IMR-90 (cell line): Measurements from ENCODE around the gene IQGAP2. TPM values are rescaled to one million over a fixed set of nuclear protein-coding genes. Genes with fewer than 3 reads are reported as not detected.

ENCODE experiments used
- ATAC-seq: fragments of 200-7000 bp; cut with Tn5 transposase; 2 replicates; pipeline ENCODE4 v1.9.1; 2020; ENCODE audit warnings: low read depth, mild to moderate bottlenecking, moderate library complexity
- BruUV-seq: library from RNA; stranded (reverse); fragments of 400-500 nt; replicated peaks from 2 replicates; lab custom pipeline; 2021; lab: Mats Ljungman, UMichigan
- CTCF ChIA-PET: fragments of 300-600 bp; formaldehyde crosslinking; extraction: SDS; loops from one replicate; lab custom pipeline; 2021; ENCODE audit warnings: antibody characterized with exemption; lab: Yijun Ruan, JAX
- POLR2A ChIA-PET: fragments of 300-600 bp; sonication (Branson Sonifier 250); formaldehyde crosslinking; loops from one replicate; lab custom pipeline; 2022; ENCODE audit warnings: antibody characterized with exemption; ENCODE audit not compliant: unreplicated experiment; lab: Charles Lee
- DNase-seq: peaks from one replicate; pipeline ENCODE4 v3.0.0; 2013
- H2AFZ ChIP-seq: replicated peaks from 2 replicates; pipeline ENCODE3; 2013; ENCODE audit warnings: low read length, mild to moderate bottlenecking; ENCODE audit not compliant: poor library complexity
- H2AK5ac ChIP-seq: 2 replicates; pipeline ENCODE4 v1.6.1; 2013; ENCODE audit warnings: low read depth, low read length, inconsistent platforms
- H2AK9ac ChIP-seq: replicated peaks from 2 replicates; pipeline ENCODE3; 2013; ENCODE audit warnings: mild to moderate bottlenecking, low read depth, low read length, moderate library complexity; ENCODE audit not compliant: poor library complexity
- H2BK120ac ChIP-seq: 2 replicates; pipeline ENCODE4 v1.6.1; 2013; ENCODE audit warnings: low read depth, low read length, inconsistent platforms
- H2BK15ac ChIP-seq: 3 replicates; pipeline ENCODE4 v1.6.1; 2013; ENCODE audit warnings: low read depth, low read length, inconsistent platforms
- H2BK20ac ChIP-seq: 2 replicates; pipeline ENCODE4 v1.6.1; 2013; ENCODE audit warnings: low read depth, mild to moderate bottlenecking, inconsistent platforms, low read length, moderate library complexity
- H2BK5ac ChIP-seq: 2 replicates; pipeline ENCODE4 v1.6.1; 2013; ENCODE audit warnings: mild to moderate bottlenecking, low read depth, low read length, inconsistent platforms; ENCODE audit not compliant: poor library complexity, severe bottlenecking
- H3K14ac ChIP-seq: replicated peaks from 2 replicates; pipeline ENCODE4 v1.6.1; 2013; ENCODE audit warnings: low read depth, low read length, inconsistent platforms
- H3K18ac ChIP-seq: 2 replicates; pipeline ENCODE4 v1.6.1; 2013; ENCODE audit warnings: low read depth, low read length, control low read depth
- H3K23ac ChIP-seq: 2 replicates; pipeline ENCODE4 v1.6.1; 2013; ENCODE audit warnings: low read depth, low read length, inconsistent platforms
- H3K27ac ChIP-seq: 2 replicates; pipeline ENCODE4 v1.5.1; 2013; ENCODE audit warnings: mild to moderate bottlenecking, control low read depth, low read length; ENCODE audit not compliant: insufficient read depth
- H3K27me3 ChIP-seq: 2 replicates; pipeline ENCODE4 v1.6.1; 2013; ENCODE audit warnings: low read length; ENCODE audit not compliant: control insufficient read depth, insufficient read depth
- H3K36me3 ChIP-seq: 2 replicates; pipeline ENCODE4 v1.6.1; 2013; ENCODE audit warnings: low read length, mixed read lengths; ENCODE audit not compliant: control insufficient read depth, insufficient read depth
- H3K4ac ChIP-seq: 2 replicates; pipeline ENCODE4 v1.6.1; 2013; ENCODE audit warnings: low read depth, low read length, inconsistent platforms
- H3K4me1 ChIP-seq: 2 replicates; pipeline ENCODE4 v1.6.1; 2013; ENCODE audit warnings: low read length, mixed read lengths; ENCODE audit not compliant: control insufficient read depth, insufficient read depth
- H3K4me2 ChIP-seq: 2 replicates; pipeline ENCODE4 v1.6.1; 2013; ENCODE audit warnings: low read depth, mild to moderate bottlenecking, control low read depth, low read length, moderate library complexity
- H3K4me3 ChIP-seq: 2 replicates; pipeline ENCODE4 v1.5.1; 2013; ENCODE audit warnings: low read depth, mild to moderate bottlenecking, control low read depth, low read length, moderate library complexity; ENCODE audit not compliant: insufficient read depth
- H3K56ac ChIP-seq: 2 replicates; pipeline ENCODE4 v1.6.1; 2013; ENCODE audit warnings: low read length, inconsistent platforms; ENCODE audit not compliant: insufficient read depth; ENCODE audit errors: extremely low read depth
- H3K79me1 ChIP-seq, 2 experiments: 2 replicates each; pipeline ENCODE4 v1.6.1; 2013; ENCODE audit warnings: low read length in 2 of 2, inconsistent platforms in 1 of 2, low read depth in 1 of 2
- H3K9ac ChIP-seq: 2 replicates; pipeline ENCODE4 v1.6.1; 2013; ENCODE audit warnings: low read depth, low read length, control low read depth
- H3K9me1 ChIP-seq: 2 replicates; pipeline ENCODE4 v1.6.1; 2013; ENCODE audit warnings: low read length, inconsistent platforms; ENCODE audit not compliant: insufficient read depth
- H3K9me3 ChIP-seq: 2 replicates; pipeline ENCODE4 v1.6.1; 2013; ENCODE audit warnings: low read length; ENCODE audit not compliant: control insufficient read depth, insufficient read depth
- H4K20me1 ChIP-seq: 2 replicates; pipeline ENCODE4 v1.6.1; 2013; ENCODE audit warnings: low read length, inconsistent platforms; ENCODE audit not compliant: insufficient read depth
- H4K5ac ChIP-seq: 2 replicates; pipeline ENCODE4 v1.6.1; 2013; ENCODE audit warnings: mild to moderate bottlenecking, low read depth, low read length, control low read depth
- H4K8ac ChIP-seq, 2 experiments: 2 replicates each; pipeline ENCODE4 v1.6.1; 2013; ENCODE audit warnings: low read depth in 2 of 2, low read length in 2 of 2, control low read depth in 1 of 2, inconsistent platforms in 1 of 2
- H4K91ac ChIP-seq: 2 replicates; pipeline ENCODE4 v1.6.1; 2013; ENCODE audit warnings: low read depth, low read length, inconsistent platforms; ENCODE audit not compliant: insufficient read depth
- BHLHE40 ChIP-seq: fragments of 150-350 bp; IDR thresholded peaks from 2 replicates; pipeline ENCODE4 v1.6.1; 2016; ENCODE audit warnings: mild to moderate bottlenecking, low read depth, low read length
- CEBPB ChIP-seq: IDR thresholded peaks from 2 replicates; pipeline ENCODE4 v1.6.1; 2012; ENCODE audit warnings: low read depth, low read length, improper control_type of control experiment
- CHD1 ChIP-seq: IDR thresholded peaks from 2 replicates; pipeline ENCODE4 v1.6.1; 2012; ENCODE audit warnings: low read depth, low read length, improper control_type of control experiment
- FOS ChIP-seq: fragments of 150-350 bp; IDR thresholded peaks from 2 replicates; pipeline ENCODE4 v1.6.1; 2016; ENCODE audit warnings: low read depth, low read length
- MAFK ChIP-seq: IDR thresholded peaks from 2 replicates; pipeline ENCODE4 v1.6.1; 2012; ENCODE audit warnings: low read depth, low read length, improper control_type of control experiment
- MAZ ChIP-seq: IDR thresholded peaks from 2 replicates; pipeline ENCODE4 v1.6.1; 2012; ENCODE audit warnings: low read depth, mild to moderate bottlenecking, low read length, improper control_type of control experiment, moderate library complexity, borderline replicate concordance
- MXI1 ChIP-seq: IDR thresholded peaks from 2 replicates; pipeline ENCODE4 v1.6.1; 2012; ENCODE audit warnings: low read depth, mild to moderate bottlenecking, low read length, moderate library complexity, borderline replicate concordance
- NFE2L2 ChIP-seq: fragments of 150-350 bp; IDR thresholded peaks from 2 replicates; pipeline ENCODE4 v1.6.1; 2016; ENCODE audit warnings: low read depth, mild to moderate bottlenecking, low read length
- POLR2A ChIP-seq: IDR thresholded peaks from 2 replicates; pipeline ENCODE4 v1.6.1; 2012; ENCODE audit warnings: mild to moderate bottlenecking, low read depth, low read length
- RAD21 ChIP-seq: IDR thresholded peaks from 2 replicates; pipeline ENCODE4 v1.6.1; 2012; ENCODE audit warnings: low read length, improper control_type of control experiment
- RCOR1 ChIP-seq: IDR thresholded peaks from 2 replicates; pipeline ENCODE4 v1.6.1; 2012; ENCODE audit warnings: mild to moderate bottlenecking, low read length, improper control_type of control experiment; ENCODE audit not compliant: insufficient replicate concordance
- RFX5 ChIP-seq: IDR thresholded peaks from 2 replicates; pipeline ENCODE4 v1.8.0; 2012; ENCODE audit warnings: low read depth, mild to moderate bottlenecking, low read length, moderate library complexity
- SMC3 ChIP-seq: fragments of 150-350 bp; IDR thresholded peaks from 2 replicates; pipeline ENCODE4 v1.6.1; 2016; ENCODE audit warnings: low read depth, mild to moderate bottlenecking, antibody characterized with exemption, low read length, moderate library complexity
- WGBS, 2 experiments: methylation state at CpG; one replicate each; pipeline versions ENCODE4 v1.1.5 to v1.1.7; 2013; ENCODE audit warnings: missing lambda C conversion rate in 2 of 2; ENCODE audit not compliant: insufficient read length in 1 of 2; ENCODE audit errors: extremely low coverage in 2 of 2; 5-methylcytosine and 5-hydroxymethylcytosine counted together
- dilution Hi-C: fragments of 300-500 bp; cut with HindIII; formaldehyde crosslinking; loops from one replicate; pipeline ENCODE4 v1.14.3; 2018; ENCODE audit warnings: low sequenced_read_pairs; ENCODE audit not compliant: unreplicated experiment
- in situ Hi-C: fragments of 300-500 bp; cut with MboI; formaldehyde crosslinking; loops from 3 replicates; pipeline ENCODE4 v1.14.3; 2019; ENCODE audit warnings: low sequenced_read_pairs, inconsistent platforms, mixed read lengths
- intact Hi-C: fragments of 100-400 bp; cut with micrococcal nuclease; formaldehyde crosslinking; loops from 2 replicates; pipeline ENCODE4 v1.10.0; 2022
- polyA plus RNA-seq, 3 experiments: library from polyadenylated mRNA; depleted of rRNA; stranded (reverse); fragments of >200 nt; gene quantifications; 2 replicates each; pipeline ENCODE4 v1.2.3, GENCODE V29; 2012; ENCODE audit warnings: low replicate concordance in 1 of 3
- total RNA-seq: library from RNA; depleted of rRNA; stranded (reverse); fragments of >200 nt; gene quantifications from 2 replicates; pipeline ENCODE4 v1.2.3, GENCODE V29; 2012
- TF ChIP-seq, protein P1 (sequence below): fragments of 150-350 bp; IDR thresholded peaks from 2 replicates; pipeline ENCODE4 v1.6.1; 2017; ENCODE audit warnings: mild to moderate bottlenecking, antibody characterized with exemption, low read length, low read depth
- TF ChIP-seq, protein P2 (sequence below): conservative IDR thresholded peaks from 2 replicates; pipeline ENCODE4 v1.5.1; 2012; ENCODE audit warnings: mild to moderate bottlenecking, low read depth, low read length, improper control_type of control experiment
- TF ChIP-seq, protein P3 (sequence below): fragments of 150-350 bp; IDR thresholded peaks from 2 replicates; pipeline ENCODE4 v1.6.1; 2016; ENCODE audit warnings: low read depth, mild to moderate bottlenecking, low read length, moderate library complexity, borderline replicate concordance

Gene IQGAP2
- total and polyA plus RNA-seq, 2 of the 4 experiments (the other 2 are of a cell fraction) = 0.21 to 0.36 TPM

DNA sequence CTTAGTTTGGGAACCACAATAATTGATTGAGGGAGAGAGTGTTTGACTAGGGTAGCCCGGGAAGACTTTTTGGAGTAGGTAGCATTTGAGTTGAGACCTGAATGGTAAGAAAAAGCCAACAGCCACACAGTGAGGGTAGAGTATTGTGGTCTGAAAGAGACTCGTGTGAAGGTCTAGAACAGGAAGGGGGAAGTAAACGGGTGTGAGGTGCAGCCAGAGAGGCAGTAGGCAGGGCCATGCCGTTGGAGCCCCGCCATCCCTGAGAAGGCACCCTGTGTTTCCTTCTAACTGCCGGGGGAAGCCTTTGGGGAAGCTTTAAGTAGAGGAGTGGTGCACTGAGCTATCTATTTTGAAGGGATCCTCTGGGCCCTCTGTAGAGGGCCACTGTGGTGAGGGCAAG, 223.7 kb downstream of the IQGAP2 start:
- Histone ChIP-seq H4K20me1 (no peaks in the 10 kb centered on the region), H2BK20ac (no peak overlapping the region), H2AK5ac (no peak overlapping the region), H3K4ac (no peak overlapping the region), H2BK15ac (no peak overlapping the region), H3K4me1 (0 out of 2 replicates have a peak, but pooled peaks cover 3% of the 10 kb centered on the region), H3K9me1 (no peaks in the 10 kb centered on the region), H3K14ac (no peak overlapping the region), H4K5ac (no peak overlapping the region), H3K18ac (no peak overlapping the region), H3K9ac (no peak overlapping the region), H3K4me3 (no peak overlapping the region), H3K4me2 (no peak overlapping the region), H4K91ac (no peak overlapping the region), H3K27ac (no peak overlapping the region), H4K8ac (no peak overlapping the region), H2BK5ac (no peak overlapping the region), H3K23ac (no peak overlapping the region), H3K56ac (no peak overlapping the region), H3K79me1 (peaks cover 0 to 10% of the 10 kb centered on the region in 2 experiments; a peak in 1 of 4 replicates), H3K9me3 (no peaks in the 10 kb centered on the region), H2AK9ac (no peak overlapping the region), H3K27me3 (no peaks in the 10 kb centered on the region), H2BK120ac (no peak overlapping the region), H2AFZ (no peak overlapping the region), H3K36me3 (no peaks in the 10 kb centered on the region)
- POLR2A ChIA-PET = no interaction called here
- ATAC-seq = no peak
- CTCF ChIA-PET = interaction anchor here (0.8 kb wide), 1 partner anchor 11 kb away, joined by 3 read pairs; no protein-coding TSS in a partner anchor
- dilution Hi-C loops = no loop called here
- TF ChIP-seq RCOR1 (no peak), BHLHE40 (no peak), CHD1 (no peak), NFE2L2 (no peak), MAZ (no peak), SMC3 (no peak), RAD21 (no peak), MXI1 (no peak), MAFK (no peak), POLR2A (no peak), RFX5 (no peak), FOS (no peak), CEBPB (no peak)
- TF ChIP-seq, protein P1, sequence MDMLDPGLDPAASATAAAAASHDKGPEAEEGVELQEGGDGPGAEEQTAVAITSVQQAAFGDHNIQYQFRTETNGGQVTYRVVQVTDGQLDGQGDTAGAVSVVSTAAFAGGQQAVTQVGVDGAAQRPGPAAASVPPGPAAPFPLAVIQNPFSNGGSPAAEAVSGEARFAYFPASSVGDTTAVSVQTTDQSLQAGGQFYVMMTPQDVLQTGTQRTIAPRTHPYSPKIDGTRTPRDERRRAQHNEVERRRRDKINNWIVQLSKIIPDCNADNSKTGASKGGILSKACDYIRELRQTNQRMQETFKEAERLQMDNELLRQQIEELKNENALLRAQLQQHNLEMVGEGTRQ = no peak
- TF ChIP-seq, protein P2, sequence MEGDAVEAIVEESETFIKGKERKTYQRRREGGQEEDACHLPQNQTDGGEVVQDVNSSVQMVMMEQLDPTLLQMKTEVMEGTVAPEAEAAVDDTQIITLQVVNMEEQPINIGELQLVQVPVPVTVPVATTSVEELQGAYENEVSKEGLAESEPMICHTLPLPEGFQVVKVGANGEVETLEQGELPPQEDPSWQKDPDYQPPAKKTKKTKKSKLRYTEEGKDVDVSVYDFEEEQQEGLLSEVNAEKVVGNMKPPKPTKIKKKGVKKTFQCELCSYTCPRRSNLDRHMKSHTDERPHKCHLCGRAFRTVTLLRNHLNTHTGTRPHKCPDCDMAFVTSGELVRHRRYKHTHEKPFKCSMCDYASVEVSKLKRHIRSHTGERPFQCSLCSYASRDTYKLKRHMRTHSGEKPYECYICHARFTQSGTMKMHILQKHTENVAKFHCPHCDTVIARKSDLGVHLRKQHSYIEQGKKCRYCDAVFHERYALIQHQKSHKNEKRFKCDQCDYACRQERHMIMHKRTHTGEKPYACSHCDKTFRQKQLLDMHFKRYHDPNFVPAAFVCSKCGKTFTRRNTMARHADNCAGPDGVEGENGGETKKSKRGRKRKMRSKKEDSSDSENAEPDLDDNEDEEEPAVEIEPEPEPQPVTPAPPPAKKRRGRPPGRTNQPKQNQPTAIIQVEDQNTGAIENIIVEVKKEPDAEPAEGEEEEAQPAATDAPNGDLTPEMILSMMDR = no peak
- TF ChIP-seq, protein P3, sequence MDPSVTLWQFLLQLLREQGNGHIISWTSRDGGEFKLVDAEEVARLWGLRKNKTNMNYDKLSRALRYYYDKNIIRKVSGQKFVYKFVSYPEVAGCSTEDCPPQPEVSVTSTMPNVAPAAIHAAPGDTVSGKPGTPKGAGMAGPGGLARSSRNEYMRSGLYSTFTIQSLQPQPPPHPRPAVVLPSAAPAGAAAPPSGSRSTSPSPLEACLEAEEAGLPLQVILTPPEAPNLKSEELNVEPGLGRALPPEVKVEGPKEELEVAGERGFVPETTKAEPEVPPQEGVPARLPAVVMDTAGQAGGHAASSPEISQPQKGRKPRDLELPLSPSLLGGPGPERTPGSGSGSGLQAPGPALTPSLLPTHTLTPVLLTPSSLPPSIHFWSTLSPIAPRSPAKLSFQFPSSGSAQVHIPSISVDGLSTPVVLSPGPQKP = no peak
- intact Hi-C loops = no loop called here
- in situ Hi-C loops = no loop called here
- no TSS peak for BruUV-seq
- WGBS, 2 experiments = 90% methylated on average over 2 of the region's 6 CpGs; no CpG with 5 or more reads in 1 of the 2 experiments
- DNase-seq = no peak
